ENCODE results near the gene TBX19.

DNA sequence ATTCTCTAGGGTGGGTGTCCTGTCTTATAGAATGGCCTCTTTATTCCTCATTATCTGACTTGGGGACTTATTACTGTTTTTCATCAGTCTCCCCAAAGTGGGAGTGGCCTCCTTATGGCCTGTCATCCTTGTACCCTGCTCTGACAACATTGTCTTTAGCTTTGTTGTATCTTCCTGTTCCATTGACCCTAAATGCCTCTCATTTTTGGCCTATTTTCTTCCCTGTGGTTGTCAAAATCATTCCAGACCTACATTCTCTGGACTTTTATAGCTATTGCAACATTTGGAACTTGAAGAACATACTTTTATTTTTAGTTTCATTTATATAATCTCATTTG is 45.2 kb upstream of the TBX19 start:
- no peak for TF ChIP-seq CTCF (IDR thresholded peaks at IDR 0.05)
- TF ChIP-seq AFF4 (CRISPR knock-in tag; IDR thresholded peaks at IDR 0.05; ENCODE audit: borderline replicate concordance) = no peak
- no peak for TF ChIP-seq SOX15 (CRISPR knock-in tag; IDR thresholded peaks at IDR 0.05)
- no peak for TF ChIP-seq KAT7 (CRISPR knock-in tag; IDR thresholded peaks at IDR 0.05; ENCODE audit: borderline replicate concordance)
- TF ChIP-seq, protein P1, sequence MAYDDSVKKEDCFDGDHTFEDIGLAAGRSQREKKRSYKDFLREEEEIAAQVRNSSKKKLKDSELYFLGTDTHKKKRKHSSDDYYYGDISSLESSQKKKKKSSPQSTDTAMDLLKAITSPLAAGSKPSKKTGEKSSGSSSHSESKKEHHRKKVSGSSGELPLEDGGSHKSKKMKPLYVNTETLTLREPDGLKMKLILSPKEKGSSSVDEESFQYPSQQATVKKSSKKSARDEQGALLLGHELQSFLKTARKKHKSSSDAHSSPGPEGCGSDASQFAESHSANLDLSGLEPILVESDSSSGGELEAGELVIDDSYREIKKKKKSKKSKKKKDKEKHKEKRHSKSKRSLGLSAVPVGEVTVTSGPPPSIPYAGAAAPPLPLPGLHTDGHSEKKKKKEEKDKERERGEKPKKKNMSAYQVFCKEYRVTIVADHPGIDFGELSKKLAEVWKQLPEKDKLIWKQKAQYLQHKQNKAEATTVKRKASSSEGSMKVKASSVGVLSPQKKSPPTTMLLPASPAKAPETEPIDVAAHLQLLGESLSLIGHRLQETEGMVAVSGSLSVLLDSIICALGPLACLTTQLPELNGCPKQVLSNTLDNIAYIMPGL (CRISPR knock-in tag; IDR thresholded peaks at IDR 0.05) = no peak
- no peak for TF ChIP-seq CDX4 (CRISPR knock-in tag; IDR thresholded peaks at IDR 0.05; ENCODE audit: borderline replicate concordance)
- no peak for TF ChIP-seq USF1 (CRISPR knock-in tag; IDR thresholded peaks at IDR 0.05)
- no peak for TF ChIP-seq CREB1 (CRISPR knock-in tag; IDR thresholded peaks at IDR 0.05)
- no peak for TF ChIP-seq RELA (CRISPR knock-in tag; IDR thresholded peaks at IDR 0.05; ENCODE audit: borderline replicate concordance)
- no peak for TF ChIP-seq STAT6 (CRISPR knock-in tag; conservative IDR thresholded peaks at IDR 0.05; ENCODE audit: low read depth)
- no peak for TF ChIP-seq SP1 (CRISPR knock-in tag; conservative IDR thresholded peaks at IDR 0.05)
